ENCODE measurements around the gene ALPP.

ALPP gene

DNA sequence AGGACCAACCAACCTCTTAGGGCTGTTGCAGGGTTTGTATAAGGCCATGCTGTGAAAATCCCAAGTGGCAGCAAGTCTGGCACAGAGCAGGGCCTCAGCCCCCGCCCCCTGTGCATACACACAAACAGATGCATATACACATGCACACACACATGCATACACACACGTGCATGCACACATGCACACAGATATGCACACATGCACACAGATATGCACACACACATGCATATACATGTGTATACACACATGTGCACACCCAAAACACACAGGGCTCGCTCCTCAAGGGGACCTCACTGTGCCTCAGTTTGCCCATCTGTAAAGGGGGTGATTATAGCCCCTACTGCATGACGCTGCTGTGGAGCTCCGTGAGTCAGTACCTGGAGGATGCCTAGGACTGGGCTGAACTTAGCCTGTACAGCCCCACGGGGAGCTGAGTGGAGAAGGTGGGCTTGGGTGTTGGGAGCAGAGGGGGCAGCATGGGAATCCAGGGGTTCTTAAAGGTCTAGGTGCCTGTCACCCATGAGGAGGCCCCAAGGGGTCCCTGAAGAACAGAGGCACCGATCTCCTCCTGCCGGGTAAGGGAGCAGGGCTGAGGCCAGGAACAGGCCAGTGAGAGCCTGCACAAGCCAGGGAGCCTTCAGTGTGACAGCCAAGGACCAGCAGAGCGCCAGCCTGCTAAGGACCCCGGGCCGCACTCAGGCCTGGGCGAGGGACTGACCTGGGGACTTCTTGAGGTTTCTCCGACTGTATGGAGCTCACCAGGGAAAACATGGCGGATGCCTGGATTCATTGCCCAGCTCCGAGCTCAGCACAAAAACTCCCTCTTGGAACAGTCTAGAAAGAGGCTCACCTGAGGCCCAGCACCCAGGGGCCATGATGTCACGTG lies 53.4 kb downstream of the ALPP start:
- no peak for DNase-seq

All from activated naive CD4-positive, alpha-beta T cell treated with anti-CD3 and anti-CD28 coated beads, Interleukin-2, amount 50 U/mL, for 16 hours (primary cell).